HG02759 (cell line): ENCODE measurements around the gene CMBL.
A peak's percentile ranks its signal among the peaks of the same experiment; 100 is the strongest.
"Not testable (repeated sequence)": the region's sequence is repeated elsewhere in the genome, so short reads cannot be mapped to it uniquely, and the experiment has no call there.

Experiments
- ATAC-seq: cut with Tn5 transposase; IDR thresholded peaks from one replicate; pipeline ENCODE4 v1.9.1; 2021; ENCODE audit warnings: mild to moderate bottlenecking, moderate library complexity; ENCODE audit not compliant: unreplicated experiment

The CMBL gene

DNA sequence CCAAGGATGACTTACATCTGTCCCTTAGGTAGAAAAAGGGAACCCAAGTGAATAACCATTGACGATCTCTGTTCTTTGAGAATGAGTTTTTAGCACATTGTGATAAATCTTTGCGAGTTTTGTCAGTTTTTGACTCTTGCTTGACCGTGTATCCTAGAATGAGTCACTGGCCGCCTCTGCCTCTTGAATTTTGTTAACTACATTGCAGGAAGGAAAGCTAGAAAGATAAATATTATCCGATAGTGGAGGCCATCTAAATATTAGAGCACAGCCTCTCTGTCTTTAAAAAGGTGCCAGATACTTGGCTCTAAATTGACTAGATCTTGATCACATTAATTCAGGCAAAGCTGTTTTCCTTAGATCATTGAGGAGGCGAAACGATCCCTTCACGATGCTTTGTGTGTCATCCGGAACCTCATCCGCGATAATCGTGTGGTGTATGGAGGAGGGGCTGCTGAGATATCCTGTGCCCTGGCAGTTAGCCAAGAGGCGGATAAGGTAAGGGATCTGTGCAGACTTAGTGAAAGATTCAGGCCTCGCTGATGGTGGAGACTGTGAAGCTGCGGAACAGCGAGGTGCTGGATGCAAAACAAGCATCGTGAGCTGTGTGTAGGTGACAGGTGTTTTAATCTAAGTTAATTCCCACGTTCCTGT is 45.5 kb downstream of the CMBL start:
- ATAC-seq: no peak

DNA sequence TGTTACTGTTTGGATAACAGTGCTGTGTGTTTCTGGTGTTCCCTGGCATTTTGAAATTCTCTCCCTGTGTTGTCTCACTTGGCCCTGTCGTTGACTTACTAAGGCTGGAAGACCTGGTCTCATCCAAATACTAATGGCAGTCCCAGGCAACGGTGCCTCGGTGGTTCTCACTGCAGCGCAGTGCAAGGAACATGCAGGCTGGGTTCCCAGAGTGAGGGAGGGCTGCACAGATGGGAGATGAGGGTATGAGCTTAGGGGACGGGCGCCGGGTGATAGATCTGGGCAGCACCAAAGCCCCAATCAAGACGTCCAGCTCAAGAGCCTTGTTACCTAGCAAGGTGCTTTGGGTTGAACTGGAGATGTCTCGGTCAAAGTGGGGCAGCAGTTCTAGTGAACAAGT is 46.6 kb downstream of the CMBL start:
- no peak for ATAC-seq

DNA sequence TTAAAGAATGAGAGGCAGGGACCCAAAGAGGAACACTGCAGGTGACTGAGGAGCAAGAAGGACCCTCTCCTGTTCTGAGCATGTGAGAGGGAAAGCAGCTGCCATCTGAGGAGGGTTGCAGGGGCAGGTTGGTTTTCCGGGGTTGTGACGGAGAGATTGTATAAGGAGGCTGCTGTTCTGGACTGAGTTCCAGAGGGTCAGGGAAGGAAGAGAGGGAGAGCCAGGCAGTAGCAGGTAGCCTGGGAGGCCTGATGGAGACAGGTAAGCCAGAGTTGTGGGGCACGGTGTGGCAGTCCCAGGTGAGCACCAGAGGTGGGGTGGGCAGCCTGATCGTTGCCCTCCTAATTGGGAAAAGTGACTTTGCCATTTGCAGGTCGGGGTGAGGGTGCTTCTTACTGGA is 47.8 kb downstream of the CMBL start:
- ATAC-seq: no peak

DNA sequence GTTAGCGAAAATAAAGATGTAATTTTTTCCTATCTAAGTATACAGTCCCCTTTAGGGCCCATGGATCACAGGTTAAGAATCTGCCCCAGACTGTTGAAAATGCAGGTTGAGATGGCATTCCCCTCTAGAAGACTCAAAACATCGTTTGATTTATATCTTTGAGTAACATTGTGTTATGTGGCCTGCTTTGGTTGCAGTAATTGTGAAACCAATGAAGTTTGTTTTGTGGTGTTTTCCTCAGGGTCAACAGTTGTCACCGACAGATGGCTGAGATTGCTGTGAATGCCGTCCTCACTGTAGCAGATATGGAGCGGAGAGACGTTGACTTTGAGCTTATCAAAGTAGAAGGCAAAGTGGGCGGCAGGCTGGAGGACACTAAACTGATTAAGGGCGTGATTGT is 49.8 kb downstream of the CMBL start:
- no peak for ATAC-seq

- ATAC-seq: no peak
Observed at GRCh38 chr5:10254686-10255085, 53.0 kb downstream of the CMBL start.

- no peak for ATAC-seq
Observed at GRCh38 chr5:10253390-10253789, 54.3 kb downstream of the CMBL start.

DNA sequence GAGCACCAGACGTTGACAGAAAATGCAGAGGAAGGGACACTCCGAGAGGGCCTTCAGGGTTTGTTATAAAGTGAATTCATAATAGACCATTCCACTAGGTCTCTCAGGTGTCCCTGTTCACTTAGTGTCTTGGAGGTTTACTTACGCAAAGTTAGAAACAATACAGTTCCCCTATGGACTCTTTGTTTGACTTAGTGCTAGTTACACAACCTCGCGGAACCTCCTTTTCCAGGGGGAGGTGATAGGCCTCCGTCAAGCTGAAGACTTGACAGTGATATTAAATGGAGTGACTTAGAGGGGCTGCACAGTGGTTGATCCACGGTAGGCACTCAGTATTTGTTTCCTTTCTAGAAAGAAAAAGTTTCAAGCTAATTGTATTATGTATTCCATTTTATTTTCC is 56.3 kb downstream of the CMBL start:
- ATAC-seq: no peak

GRCh38 chr5:10250806-10251276 is 56.9 kb downstream of the CMBL start:
- ATAC-seq: peak; percentile 7

DNA sequence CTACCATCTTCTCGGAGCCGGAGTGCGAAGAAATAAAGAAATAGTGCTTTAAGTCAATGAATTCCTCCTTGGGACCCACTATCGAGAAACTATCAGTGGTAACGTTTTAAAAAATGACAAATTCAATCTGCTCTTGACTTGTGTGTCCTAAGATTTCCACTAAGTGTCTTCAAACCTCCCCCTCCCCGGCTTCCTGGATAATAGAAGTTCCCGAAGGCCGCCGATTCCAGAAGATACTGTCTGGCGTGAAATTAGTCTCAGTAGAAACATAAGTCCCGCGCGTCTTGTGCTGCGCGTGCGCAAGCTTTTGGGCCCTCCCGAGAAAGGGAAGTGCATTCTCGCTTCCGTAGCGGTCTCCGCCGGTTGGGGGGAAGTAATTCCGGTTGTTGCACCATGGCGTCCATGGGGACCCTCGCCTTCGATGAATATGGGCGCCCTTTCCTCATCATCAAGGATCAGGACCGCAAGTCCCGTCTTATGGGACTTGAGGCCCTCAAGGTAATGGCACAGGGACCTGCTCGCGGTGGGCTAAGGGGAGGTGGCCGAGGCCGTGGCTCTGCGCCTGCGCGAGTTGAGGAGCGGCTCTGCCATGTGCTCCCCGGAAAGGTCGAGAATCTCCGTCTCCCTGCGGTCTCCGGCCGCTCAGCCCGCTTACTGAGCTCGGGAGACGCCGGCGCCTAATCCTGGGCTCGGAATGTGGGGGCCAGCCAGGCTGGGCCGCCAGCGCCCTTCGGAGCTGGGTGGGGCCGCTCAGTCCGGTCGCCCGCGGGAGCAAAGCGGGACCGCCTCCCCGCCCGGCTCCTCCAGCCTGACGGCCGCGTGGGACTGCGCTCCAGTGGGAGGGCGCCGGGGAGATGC is 57.5 kb downstream of the CMBL start, which contains the start of gene CCT5:
TSS of gene CCT5 (plus strand) at position 333 of the 858 bp plus-strand sequence. CDS start at position 394, 61 bp downstream.
- ATAC-seq: peak; percentile 78

- peak; percentile 3 for ATAC-seq
Observed at GRCh38 chr5:10248378-10249260, 59.1 kb downstream of the CMBL start.

DNA sequence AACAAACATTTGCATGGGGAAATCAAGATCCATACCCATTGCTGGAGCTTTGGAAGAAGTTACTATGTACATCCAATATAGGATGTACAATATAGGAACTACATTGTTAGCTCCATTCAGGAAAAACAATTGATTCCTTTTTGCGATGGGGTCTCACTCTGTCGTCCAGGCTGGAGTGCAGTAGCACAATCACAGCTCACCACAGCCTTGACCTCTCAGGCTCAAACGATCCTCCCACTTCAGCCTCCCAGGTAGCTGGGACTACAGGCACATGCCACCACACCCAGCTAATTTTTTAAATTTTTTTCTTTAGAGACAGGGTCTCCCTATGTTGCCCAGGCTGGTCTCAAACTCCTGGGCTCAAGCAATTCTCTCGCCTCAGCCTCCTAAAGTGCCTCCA is 60.5 kb downstream of the CMBL start:
- not testable (repeated sequence) for ATAC-seq

DNA sequence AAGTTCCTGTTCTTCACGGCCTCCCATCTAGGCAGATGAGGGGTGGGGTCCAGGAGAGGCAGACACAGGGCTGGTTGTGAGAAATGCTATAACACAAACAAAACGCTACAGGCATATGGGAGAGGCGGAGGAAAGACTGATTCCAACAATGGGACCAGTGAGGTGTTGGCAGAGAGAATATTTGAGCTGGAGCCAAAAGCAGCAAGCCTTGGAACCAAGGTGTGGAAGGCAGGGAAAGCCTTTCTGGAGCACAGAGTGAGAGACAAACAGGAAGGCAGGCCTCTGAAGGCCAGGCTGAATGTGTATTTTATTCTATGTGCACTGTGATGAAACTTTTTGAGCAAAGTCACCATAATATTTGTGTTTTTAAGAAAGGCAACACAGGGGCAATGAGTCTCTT is 60.9 kb downstream of the CMBL start:
- ATAC-seq: no peak

- ATAC-seq: no peak
Observed at GRCh38 chr5:10244342-10244944, 63.3 kb downstream of the CMBL start.

- ATAC-seq: peak; percentile 62
Observed at GRCh38 chr5:10243660-10244240, 64.0 kb downstream of the CMBL start.

GRCh38 chr5:10235350-10235749 is 72.4 kb downstream of the CMBL start:
- no peak for ATAC-seq

DNA sequence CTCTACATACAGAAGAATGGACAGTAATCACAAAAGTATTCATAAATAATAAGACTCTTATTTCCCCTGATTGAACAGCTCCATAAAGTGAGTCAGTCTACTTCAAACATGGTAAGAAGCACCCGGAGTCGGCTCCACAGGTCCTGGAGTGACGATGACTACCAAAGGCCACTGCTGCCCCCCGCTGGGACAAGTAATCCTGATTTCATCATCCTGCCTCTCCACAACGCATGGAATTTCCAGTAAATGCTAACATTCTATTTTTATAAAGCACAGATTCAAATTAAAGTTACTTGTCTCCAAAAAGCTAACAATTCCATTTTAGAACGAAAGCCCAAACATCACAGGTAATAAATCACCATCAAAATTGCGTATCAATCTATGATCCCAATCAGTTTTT is 74.2 kb downstream of the CMBL start:
- ATAC-seq: no peak

- ATAC-seq: no peak
Observed at GRCh38 chr5:10233011-10233410, 74.7 kb downstream of the CMBL start.

DNA sequence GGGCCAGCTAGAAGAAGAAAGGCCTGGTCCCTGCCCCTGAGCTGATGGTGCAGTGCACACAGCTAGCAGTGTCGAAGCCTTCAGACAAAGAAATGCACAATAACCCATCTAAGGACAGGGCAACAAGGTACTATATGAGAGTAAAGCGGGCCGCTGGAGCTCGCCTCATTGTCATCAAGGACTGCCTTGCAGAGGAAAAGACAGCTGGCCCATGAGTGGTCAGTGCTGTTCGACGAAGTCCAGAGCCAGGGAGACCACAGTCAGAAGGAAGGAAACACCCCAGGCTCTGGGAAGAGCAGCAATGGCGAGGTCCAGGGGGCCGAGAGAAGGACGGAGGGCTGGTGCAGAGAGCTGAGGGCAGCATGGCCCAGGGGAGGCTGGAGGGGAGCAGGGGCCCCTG is 75.3 kb downstream of the CMBL start:
- no peak for ATAC-seq

DNA sequence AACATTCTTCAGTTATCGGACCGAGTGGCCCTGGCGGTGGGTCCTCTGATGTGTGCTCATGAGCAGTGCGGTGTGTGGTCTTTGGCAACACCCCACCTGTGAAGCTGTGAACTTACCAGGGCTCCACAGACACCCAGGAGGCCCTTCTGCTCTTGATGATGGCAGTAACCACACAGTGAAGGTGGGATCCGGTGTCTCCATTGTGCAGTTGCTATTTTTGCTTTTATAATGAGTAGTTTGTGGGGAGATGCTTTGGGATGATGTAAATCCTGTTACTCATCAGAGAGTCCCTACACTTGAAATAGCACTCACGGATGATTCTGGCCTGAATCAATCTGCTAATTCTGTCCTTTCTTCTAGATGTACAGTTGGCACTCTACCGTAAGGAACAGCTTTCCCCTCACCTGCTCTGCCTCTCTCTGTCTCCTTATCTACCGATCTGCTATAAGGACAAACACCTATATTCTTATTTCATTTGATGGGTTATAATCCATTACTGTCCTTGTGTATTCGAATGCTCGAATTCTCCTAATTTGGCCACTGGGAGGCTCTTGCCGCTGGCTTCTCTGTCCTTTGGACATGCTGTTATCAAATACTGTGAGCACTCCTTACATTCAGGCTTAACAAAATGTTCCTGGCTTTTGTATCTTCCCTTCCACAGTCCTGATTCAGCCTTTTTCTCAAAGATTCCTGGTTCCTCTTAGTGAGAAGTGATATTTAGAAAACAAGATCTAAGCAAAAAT is 78.2 kb downstream of the CMBL start:
- ATAC-seq: no peak

DNA sequence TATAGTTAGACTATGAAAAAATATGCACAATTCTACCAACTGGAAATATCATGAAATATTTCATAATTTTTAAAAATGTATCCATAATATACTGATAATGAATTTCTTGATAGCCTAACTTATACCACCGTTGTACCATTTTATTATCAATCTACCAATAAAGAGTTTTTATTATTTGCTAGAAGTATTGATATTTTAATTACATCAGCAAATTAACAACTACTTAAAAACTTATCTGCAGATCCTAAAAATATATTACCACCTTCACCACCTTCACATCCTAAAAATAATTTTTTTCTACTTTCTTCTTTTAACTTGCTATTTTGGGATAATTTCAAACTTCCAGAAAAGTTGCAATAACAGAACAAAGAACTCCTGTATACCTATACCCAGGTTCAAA is 79.4 kb downstream of the CMBL start:
- ATAC-seq: no peak
